Gastrocnemius medialis (tissue), 4 donors: ENCODE measurements around the gene MYRIP.

Source experiments
- CTCF ChIP-seq, 5 experiments: fragments of 450-650 bp in 3 of 5; fragments of 200-600 bp in 2 of 5; sonication (generic) in 2 of 5; IDR thresholded peaks in 4 of 5; conservative IDR thresholded peaks in 1 of 5; 1 replicate in 4 of 5; 2 replicates in 1 of 5; pipeline ENCODE4 v1.5.1; 2016 to 2019; ENCODE audit warnings: antibody characterized with exemption in 5 of 5, mild to moderate bottlenecking in 3 of 5, moderate library complexity in 3 of 5
- POLR2A ChIP-seq, 2 donors: fragments of 450-650 bp; IDR thresholded peaks; one replicate each; pipeline ENCODE4 v1.6.1; 2017; ENCODE audit warnings: antibody characterized with exemption in 2 of 2, mild to moderate bottlenecking in 2 of 2, moderate library complexity in 2 of 2

- TF ChIP-seq CTCF (IDR thresholded peaks at IDR 0.05 in 4 of 5, conservative IDR thresholded peaks at IDR 0.05 in 1 of 5) (no peak), POLR2A (IDR thresholded peaks at IDR 0.05) (no peak)
Observed at GRCh38 chr3:39783680-39784079, 25.7 kb upstream of the MYRIP start.
